ENCODE data around the gene RCOR1.
"Not testable (repeated sequence)": the region's sequence is repeated elsewhere in the genome, so short reads cannot be mapped to it uniquely, and the experiment has no call there.

RCOR1 gene

GRCh38 chr14:102606296-102606695, 13.8 kb downstream of the RCOR1 start:
- no peak overlapping the region for H3K4me3 ChIP-seq (ENCODE audit: low read depth, low read length)
- TF ChIP-seq CTCF (IDR thresholded peaks at IDR 0.05; ENCODE audit: borderline replicate concordance, insufficient read depth, low read depth, low read length) = no peak

GRCh38 chr14:102608064-102608446, 15.6 kb downstream of the RCOR1 start:
- no peak for TF ChIP-seq CTCF (IDR thresholded peaks at IDR 0.05; ENCODE audit: borderline replicate concordance, insufficient read depth, low read depth, low read length)
- H3K4me3 ChIP-seq (ENCODE audit: low read depth, low read length) = no peak overlapping the region

GRCh38 chr14:102610968-102611811, 18.7 kb downstream of the RCOR1 start:
- TF ChIP-seq CTCF (IDR thresholded peaks at IDR 0.05; ENCODE audit: borderline replicate concordance, insufficient read depth, low read depth, low read length) = no peak
- H3K4me3 ChIP-seq (ENCODE audit: low read depth, low read length) = no peak overlapping the region

- no peak overlapping the region for H3K4me3 ChIP-seq (ENCODE audit: low read depth, low read length)
- TF ChIP-seq CTCF (IDR thresholded peaks at IDR 0.05; ENCODE audit: borderline replicate concordance, insufficient read depth, low read depth, low read length) = no peak
Observed at GRCh38 chr14:102616318-102616717, 23.9 kb downstream of the RCOR1 start.

GRCh38 chr14:102616799-102617198, 24.4 kb downstream of the RCOR1 start:
- no peak overlapping the region for H3K4me3 ChIP-seq (ENCODE audit: low read depth, low read length)
- no peak for TF ChIP-seq CTCF (IDR thresholded peaks at IDR 0.05; ENCODE audit: borderline replicate concordance, insufficient read depth, low read depth, low read length)

GRCh38 chr14:102619012-102619411, 26.6 kb downstream of the RCOR1 start:
- not testable (repeated sequence) for H3K4me3 ChIP-seq (ENCODE audit: low read depth, low read length)

GRCh38 chr14:102620413-102620812, 28.0 kb downstream of the RCOR1 start:
- TF ChIP-seq CTCF (IDR thresholded peaks at IDR 0.05; ENCODE audit: borderline replicate concordance, insufficient read depth, low read depth, low read length) = no peak
- H3K4me3 ChIP-seq (ENCODE audit: low read depth, low read length) = no peak overlapping the region
